EL (cell line): Measurements from ENCODE around the gene PRSS38.
"Not testable (repeated sequence)": the region's sequence is repeated elsewhere in the genome, so short reads cannot be mapped to it uniquely, and the experiment has no call there.

Experiments used
- DNase-seq: peaks from one replicate; pipeline ENCODE4 v3.0.0-alpha.2; 2016

Gene PRSS38

GRCh38 chr1:227846265-227846858 lies 30.9 kb downstream of the PRSS38 start:
- DNase-seq, result no peak

- DNase-seq, result not testable (repeated sequence)
Measured at GRCh38 chr1:227847046-227847445, 31.6 kb downstream of the PRSS38 start.

- no peak for DNase-seq
Measured at GRCh38 chr1:227848430-227848932, 33.0 kb downstream of the PRSS38 start.

DNA sequence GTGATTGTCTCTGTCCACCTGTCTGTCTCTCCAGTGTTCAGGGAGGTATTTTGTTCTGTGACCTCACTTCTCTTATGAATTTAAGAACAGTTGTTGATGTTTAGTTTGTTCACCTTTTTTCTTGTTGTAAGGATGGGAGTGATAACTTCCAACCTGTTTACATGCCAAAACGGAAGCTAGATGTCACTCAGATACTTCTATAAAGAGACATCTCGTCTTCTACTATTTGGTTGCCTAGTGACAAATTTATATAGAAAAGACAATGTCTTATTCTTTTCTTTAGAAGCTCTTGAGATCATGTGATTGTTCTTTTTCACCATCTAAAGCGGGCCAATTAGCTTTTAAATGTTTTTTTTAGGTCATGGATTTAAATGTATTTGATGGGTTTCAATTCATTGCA lies 33.8 kb downstream of the PRSS38 start:
- DNase-seq, result no peak

DNA sequence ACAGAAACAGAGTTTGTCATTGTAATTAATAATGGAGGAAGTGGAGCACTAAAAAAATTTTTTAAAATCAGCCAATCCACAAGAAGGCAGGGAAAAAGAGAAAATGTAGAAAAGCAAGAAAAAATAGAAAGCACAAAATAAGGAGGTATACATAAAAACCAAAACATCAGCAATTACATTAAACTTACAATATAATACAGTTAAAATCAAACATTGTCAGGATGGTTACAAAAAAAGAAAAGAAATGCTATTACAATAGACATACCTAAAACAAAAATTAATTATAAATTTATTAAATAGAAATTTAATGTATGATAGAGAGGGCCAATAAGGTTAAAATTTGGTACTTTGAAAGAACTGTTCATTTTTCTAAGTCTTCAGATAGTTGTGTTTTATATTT lies 38.7 kb downstream of the PRSS38 start:
- DNase-seq, result no peak

DNA sequence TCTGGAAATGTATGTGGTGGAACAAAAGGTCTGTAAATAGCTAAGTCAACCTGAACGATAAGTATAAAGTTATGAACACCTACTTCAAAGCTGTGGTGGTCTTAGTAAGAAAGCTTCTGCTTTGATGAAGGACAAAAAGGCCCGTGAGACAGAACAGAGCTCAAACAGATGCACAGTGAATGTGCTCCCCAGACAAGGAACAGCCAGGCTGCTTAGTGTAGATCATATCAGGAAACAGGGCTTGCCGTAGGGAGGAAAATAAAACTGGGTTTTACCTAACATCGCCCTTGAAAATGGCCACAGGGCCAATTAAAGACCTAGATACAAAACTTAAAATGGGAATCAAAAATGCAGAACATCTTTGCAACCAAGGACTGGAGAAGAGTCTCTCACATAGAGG lies 40.2 kb downstream of the PRSS38 start:
- no peak for DNase-seq

GRCh38 chr1:227856147-227856858 lies 40.8 kb downstream of the PRSS38 start:
- no peak for DNase-seq

DNA sequence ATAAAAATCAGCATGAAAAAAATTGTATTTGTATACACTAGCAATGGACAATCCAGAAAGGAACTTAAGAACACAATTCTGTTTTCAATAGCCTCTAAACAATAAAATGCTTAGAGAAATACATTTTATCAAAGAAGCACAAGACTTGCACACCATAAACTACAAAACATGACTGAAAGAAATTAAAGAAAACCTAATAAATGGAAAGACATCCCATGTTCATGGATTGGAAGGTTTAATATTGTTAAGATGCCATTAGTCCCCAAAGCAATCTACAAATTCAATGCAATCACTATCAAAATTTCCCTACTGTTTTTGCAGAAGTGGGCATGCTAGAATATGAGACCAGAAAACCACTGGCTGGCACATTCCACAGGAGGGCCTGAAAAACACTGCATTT lies 49.4 kb downstream of the PRSS38 start:
- no peak for DNase-seq

DNA sequence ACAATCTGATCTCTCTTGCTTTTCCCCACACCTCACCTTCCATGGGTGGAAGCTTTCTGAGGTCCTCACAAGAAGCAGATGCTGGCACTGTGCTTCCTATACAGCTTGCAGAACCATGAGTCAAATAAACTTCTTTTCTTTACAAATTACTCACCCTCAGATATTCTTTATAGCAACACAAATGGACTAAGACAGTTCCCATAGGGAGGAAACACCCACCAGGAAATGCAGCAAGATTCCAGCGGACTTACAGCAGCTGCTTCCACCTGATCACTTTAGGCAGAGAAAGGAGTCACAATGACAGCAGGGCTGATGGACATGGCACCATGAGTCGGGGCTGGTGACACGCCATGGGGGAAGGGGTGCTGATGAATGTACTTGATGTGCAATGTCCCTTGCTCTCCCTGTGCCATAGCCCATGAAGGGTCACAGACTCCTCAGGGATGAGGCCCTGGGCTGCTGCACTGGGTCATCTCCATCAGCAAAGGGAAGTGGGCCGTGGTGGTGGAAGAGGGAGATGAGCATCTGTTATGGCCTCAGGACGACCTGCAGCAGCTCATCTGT lies 53.9 kb downstream of the PRSS38 start:
- DNase-seq, result no peak

GRCh38 chr1:227869851-227870305 lies 54.4 kb downstream of the PRSS38 start:
- no peak for DNase-seq

GRCh38 chr1:227870366-227870765 lies 54.9 kb downstream of the PRSS38 start:
- no peak for DNase-seq

- not testable (repeated sequence) for DNase-seq
Measured at GRCh38 chr1:227871892-227872291, 56.4 kb downstream of the PRSS38 start.

DNA sequence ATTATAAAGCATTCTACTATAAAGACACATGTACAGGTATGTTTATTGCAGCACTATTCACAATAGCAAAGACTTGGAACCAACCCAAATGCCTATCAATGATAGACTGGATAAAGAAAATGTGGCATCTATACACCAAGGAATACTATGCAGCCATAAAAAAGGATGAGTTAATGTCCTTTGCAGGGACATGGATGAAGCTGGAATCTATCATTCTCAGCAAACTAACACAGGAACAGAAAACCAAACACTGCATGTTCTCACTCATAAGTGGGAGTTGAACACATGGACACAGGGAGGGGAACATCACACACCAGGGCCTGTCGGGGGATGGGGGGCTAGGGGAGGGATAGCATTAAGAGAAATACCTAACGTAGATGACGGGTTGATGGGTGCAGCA lies 62.3 kb downstream of the PRSS38 start:
- DNase-seq, result not testable (repeated sequence)

DNA sequence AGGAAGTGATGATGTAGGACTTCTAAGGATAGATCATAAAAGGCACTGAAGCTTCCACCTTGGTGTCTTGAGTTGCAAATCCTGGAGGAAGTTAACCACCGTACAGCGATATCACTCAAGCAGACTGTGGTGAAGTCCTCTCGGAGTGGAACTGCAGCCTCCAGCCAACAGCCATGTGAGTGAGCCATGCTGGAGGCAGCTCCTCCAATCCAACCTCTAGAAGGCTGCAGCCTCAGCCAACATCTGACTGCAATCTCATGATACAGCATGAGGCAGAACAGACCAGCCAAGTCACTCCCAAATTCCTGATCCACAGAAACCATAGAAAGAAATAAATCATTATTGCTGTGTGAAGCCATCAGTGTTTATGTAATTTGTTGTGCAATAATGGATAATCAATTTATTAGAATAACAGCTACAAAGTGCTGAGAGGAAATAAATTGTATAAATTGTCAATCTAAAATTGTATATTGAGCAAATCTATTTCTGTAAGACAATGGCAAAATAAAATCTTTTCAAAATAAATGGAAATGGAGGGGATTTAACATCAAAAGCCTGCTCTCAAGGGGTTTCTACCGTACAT lies 65.0 kb downstream of the PRSS38 start:
- no peak for DNase-seq

DNA sequence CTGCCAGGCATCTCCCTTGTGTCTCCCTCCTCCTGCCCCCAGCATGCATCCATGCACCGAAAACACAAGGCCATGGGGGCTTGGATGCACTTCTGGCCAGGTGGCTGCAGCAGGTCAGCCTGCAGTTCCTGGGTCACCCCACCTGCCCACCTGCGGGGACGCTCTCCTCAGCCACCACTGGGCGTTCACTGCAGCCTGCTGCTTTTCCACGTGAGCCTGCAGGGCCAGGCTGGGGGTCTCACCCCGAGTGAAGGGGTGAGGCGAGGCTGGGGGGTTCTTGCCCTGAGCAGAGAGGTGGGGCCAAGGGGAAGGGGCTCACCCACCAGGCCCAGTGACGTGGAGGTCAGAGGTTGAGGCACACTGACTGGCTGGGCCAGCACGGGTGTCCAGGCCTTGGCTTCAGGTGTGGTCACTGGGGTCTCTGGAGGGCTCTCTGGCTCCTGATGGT lies 67.6 kb downstream of the PRSS38 start:
- no peak for DNase-seq

DNA sequence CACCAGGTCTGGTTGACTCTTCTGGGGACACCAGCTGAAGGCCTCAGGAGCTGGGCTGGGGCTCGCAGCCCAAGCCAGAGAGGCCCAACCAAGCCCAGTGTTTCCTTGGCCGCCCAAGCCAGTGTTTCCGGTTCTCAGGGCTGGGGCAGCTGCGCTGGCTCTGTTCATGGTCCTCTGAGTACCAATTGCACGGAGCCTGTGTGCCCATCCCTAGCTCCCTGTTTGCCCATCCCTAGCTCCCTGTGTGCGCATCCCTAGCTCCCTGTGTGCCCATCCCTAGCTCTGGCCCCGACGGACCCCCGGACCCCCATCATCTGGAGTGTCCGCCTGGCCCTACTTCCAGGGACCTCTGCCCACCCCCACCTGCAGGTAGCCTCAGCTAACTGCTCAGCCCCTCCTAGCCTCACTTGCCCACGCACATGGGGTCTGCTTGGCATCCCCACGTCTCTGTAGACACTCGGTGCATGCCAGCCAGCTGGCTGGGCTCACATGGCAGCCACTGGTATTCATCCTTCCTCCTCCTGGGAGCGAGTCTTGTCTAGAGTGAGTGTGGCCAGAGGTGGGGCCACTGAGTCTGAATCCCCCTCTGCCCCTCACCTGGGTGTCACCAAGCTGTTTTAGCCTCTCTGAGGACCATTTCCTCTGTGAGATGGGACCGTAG lies 68.3 kb downstream of the PRSS38 start:
- no peak for DNase-seq

GRCh38 chr1:227884370-227885134 lies 69.1 kb downstream of the PRSS38 start:
- DNase-seq, result no peak

DNA sequence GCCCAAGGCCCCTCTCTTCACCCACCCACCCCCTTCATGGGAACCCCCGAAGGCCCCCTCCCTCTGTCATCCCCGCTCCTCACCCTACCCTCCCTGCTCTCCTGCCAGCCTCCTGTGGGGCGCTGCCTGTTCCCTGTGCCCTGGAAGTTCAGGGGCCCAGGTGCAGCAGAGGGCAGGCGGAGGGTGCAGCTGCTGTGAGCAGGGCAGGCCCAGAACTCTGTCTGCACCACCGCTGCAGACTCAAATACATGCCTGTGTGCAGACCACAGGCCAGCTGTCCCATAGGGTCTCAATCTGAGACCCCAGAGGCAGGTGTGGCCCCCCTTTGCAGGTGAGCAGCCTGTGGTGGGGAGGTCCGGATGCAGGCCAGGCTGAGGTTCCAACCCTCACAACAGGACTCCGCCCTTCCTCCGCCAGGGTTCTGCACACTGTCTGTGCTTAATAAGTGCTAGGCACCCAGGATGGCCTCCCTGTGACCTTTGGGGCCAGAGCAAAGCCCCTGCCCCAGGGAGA lies 69.7 kb downstream of the PRSS38 start:
- DNase-seq, result no peak

DNA sequence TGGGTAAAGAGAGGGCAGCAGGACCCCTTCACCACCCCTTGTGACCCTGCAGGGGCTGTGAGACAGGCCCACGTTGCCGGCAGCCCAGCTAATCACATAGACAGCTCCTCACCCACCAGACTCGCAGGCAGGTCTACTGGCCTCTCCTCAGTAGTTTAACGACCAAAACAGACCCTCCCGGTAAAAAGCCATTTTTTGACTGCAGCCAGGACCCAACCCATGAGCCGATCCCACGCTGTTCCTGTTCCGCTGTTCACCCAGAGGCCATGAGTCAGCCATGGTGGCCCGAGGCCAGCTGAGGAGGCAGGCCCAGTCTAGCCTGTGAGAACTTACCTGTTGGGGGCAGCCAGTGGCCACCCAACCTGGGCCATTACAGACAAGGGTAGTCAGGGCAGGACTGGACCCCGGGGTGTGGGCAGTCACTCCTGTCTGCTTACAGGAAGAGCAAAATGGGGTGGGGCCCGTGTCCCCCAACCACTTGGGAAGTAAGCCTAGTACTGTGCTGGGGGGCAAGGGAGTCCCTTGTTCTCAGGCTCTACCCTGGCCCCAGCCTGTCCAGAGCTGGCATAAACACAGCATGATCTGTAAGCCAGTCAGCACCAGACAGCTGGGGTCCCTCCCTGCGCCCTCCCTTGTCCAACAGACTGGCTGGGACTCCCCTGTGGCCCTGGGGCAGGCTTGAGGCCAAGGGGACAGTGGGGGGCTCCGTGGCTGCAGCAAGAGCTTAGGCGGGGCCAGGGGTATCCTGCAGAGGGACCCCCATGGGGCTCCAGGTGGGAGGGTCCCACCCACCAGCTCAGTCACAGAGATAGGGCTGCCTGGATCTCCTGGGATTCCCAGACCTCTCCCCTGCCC lies 70.4 kb downstream of the PRSS38 start:
- peak; percentile 54 for DNase-seq

DNA sequence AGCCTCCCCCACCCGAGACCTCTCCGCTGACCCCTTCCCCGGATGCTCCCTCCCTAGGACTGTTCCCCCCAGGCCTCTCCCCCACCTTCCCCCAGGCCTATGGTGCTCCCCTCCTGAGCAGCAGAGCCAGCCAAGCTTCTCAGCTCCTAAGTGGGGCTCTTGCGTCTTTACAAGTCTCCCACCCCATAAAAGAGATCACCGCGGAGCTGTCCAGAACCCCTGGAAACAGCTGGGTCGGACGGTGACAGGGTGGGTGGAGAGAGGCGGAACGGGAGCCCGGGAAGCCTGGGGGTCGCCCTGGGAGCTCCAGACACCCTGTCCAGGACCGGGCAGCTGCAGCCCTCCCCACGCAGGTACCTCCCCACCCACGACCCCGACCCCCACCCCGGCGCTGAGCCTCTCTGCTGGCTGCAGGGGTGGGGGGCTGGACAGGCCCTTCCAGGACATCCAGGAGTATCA lies 71.1 kb downstream of the PRSS38 start:
- DNase-seq, result no peak
